K562 (cell line): Measurements from ENCODE around the gene HPS4. TPM values are rescaled to one million over a fixed set of nuclear protein-coding genes. Genes with fewer than 3 reads are reported as not detected.

Experiments
- DNMT1 ChIP-seq: fragments of 450-650 bp; IDR thresholded peaks from 2 replicates; pipeline ENCODE4 v1.6.1; 2016; ENCODE audit warnings: antibody characterized with exemption, mild to moderate bottlenecking
- DPF2 ChIP-seq: fragments of 450-650 bp; IDR thresholded peaks from 2 replicates; pipeline ENCODE4 v1.6.1; 2016
- HDAC1 ChIP-seq, 2 experiments: fragments of 450-650 bp; IDR thresholded peaks; 2 replicates each; pipeline ENCODE4 v1.6.1; 2016 to 2017; ENCODE audit warnings: inconsistent platforms in 1 of 2, mild to moderate bottlenecking in 1 of 2, moderate library complexity in 1 of 2
- KLF6 ChIP-seq: fragments of 250-450 bp; sonication (Bioruptor Pico); IDR thresholded peaks from 2 replicates; pipeline ENCODE4 v1.4.0; 2020; ENCODE audit warnings: mild to moderate bottlenecking, moderate library complexity, borderline replicate concordance
- MYC ChIP-seq, 2 experiments: fragments of 250-450 bp in 1 of 2; sonication (Bioruptor Pico) in 1 of 2; IDR thresholded peaks; 2 replicates each; pipeline versions ENCODE4 v1.5.1 to v1.6.1; 2012 to 2021; ENCODE audit warnings: low read depth in 2 of 2, borderline replicate concordance in 1 of 2, improper control_type of control experiment in 1 of 2, low read length in 1 of 2, mild to moderate bottlenecking in 1 of 2, moderate library complexity in 1 of 2
- RBFOX2 ChIP-seq: fragments of 200-400 bp; formaldehyde crosslinking; IDR thresholded peaks from 2 replicates; pipeline ENCODE4 v1.6.1; 2017; ENCODE audit warnings: low read depth, mild to moderate bottlenecking, low read length, moderate library complexity
- SIN3A ChIP-seq, 2 experiments: fragments of 150-350 bp in 1 of 2; IDR thresholded peaks; 2 replicates each; pipeline ENCODE4 v1.6.1; 2011 to 2016; ENCODE audit warnings: borderline replicate concordance in 2 of 2, low read depth in 2 of 2, low read length in 2 of 2, mild to moderate bottlenecking in 2 of 2, moderate library complexity in 2 of 2; ENCODE audit not compliant: control insufficient read depth in 1 of 2
- SPI1 ChIP-seq: IDR thresholded peaks from 2 replicates; pipeline ENCODE4 v1.6.1; 2011; ENCODE audit warnings: low read depth, low read length, control low read depth, borderline replicate concordance
- ZNF431 ChIP-seq: sonication (generic); formaldehyde crosslinking; IDR thresholded peaks from 2 replicates; pipeline ENCODE4 v1.8.0; 2022; ENCODE audit warnings: mild to moderate bottlenecking, missing genetic modification reagents
- polyA plus RNA-seq, 8 experiments: library from polyadenylated mRNA; depleted of rRNA in 4 of 8; stranded (reverse) in 5 of 8; unstranded in 3 of 8; fragments of >200 nt; fragmentation: Nextera tagmentation in 2 of 8; fragmentation: Illumina TruSeq in 1 of 8; extraction: Ambion mirVana in 2 of 8; extraction: Trizol in 1 of 8; gene quantifications; 2 replicates each; pipeline versions ENCODE4 v1.2.1 to v1.2.3, GENCODE V29; 2011 to 2014; ENCODE audit warnings: inconsistent platforms in 1 of 8, missing spikeins in 1 of 8
- total RNA-seq, 7 experiments: library from RNA; depleted of rRNA in 6 of 7; stranded (reverse); fragments of >200 nt in 6 of 7; fragmentation: Illumina TruSeq in 2 of 7; extraction: Trizol in 2 of 7; gene quantifications; 2 replicates each; pipeline versions ENCODE4 v1.2.1 to v1.2.3, GENCODE V29; 2011 to 2021; ENCODE audit warnings: low replicate concordance in 1 of 7
- TF ChIP-seq, protein P1 (sequence below): fragments of 250-450 bp; sonication (Bioruptor Pico); IDR thresholded peaks from 2 replicates; pipeline ENCODE4 v1.8.0; 2022; ENCODE audit warnings: moderate library complexity, mild to moderate bottlenecking, inconsistent platforms
- TF ChIP-seq, protein P2 (sequence below): sonication (generic); formaldehyde crosslinking; IDR thresholded peaks from 2 replicates; pipeline ENCODE4 v1.9.0; 2022; ENCODE audit warnings: mild to moderate bottlenecking, missing genetic modification reagents
- TF ChIP-seq, protein P3 (sequence below): fragments of 450-650 bp; formaldehyde crosslinking; IDR thresholded peaks from 2 replicates; pipeline ENCODE4 v1.4.0; 2022; ENCODE audit warnings: missing genetic modification characterization
- TF ChIP-seq, protein P4 (sequence below), 2 experiments: fragments of 150-350 bp in 1 of 2; IDR thresholded peaks; 2 replicates each; pipeline ENCODE4 v1.6.1; 2012 to 2016; ENCODE audit warnings: low read depth in 2 of 2, low read length in 2 of 2, mild to moderate bottlenecking in 1 of 2, moderate library complexity in 1 of 2
- TF ChIP-seq, protein P5 (sequence below): IDR thresholded peaks from 3 replicates; pipeline ENCODE4 v1.6.1; 2011; ENCODE audit warnings: borderline replicate concordance, mild to moderate bottlenecking, moderate library complexity; ENCODE audit not compliant: insufficient read length; ENCODE audit errors: extremely low read depth
- TF ChIP-seq, protein P6 (sequence below): sonication (generic); formaldehyde crosslinking; IDR thresholded peaks from 2 replicates; pipeline ENCODE4 v1.8.0; 2022; ENCODE audit warnings: mild to moderate bottlenecking, missing genetic modification reagents

The HPS4 gene
- total and polyA plus RNA-seq, 9 of the 15 experiments (the other 6 are each of a cell fraction or from before 2014, with no cell fraction given), result 12.8 to 29.2 (median 25.3) TPM

DNA sequence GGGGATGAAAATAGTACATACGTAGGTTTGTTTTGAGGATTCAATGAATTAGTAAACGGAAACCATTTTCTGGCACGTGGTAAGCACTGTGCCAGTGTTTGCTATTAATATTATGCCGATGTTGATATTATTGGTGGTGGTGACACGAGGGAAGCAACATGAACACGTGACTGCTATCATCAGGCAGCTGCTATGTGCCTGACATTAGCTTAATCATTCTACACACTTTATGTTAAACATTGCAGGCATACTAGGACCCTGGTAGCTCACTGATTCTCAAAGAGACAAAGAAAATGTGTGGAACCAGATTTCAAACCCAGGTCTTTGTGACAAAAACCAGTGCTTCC, 750 bp upstream of the HPS4 start (continued):
- TF ChIP-seq, protein P1, sequence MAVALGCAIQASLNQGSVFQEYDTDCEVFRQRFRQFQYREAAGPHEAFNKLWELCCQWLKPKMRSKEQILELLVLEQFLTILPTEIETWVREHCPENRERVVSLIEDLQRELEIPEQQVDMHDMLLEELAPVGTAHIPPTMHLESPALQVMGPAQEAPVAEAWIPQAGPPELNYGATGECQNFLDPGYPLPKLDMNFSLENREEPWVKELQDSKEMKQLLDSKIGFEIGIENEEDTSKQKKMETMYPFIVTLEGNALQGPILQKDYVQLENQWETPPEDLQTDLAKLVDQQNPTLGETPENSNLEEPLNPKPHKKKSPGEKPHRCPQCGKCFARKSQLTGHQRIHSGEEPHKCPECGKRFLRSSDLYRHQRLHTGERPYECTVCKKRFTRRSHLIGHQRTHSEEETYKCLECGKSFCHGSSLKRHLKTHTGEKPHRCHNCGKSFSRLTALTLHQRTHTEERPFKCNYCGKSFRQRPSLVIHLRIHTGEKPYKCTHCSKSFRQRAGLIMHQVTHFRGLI (CRISPR knock-in tag), result no peak
- 0 out of 2 replicates have a peak, but pooled peaks have one; percentile 6 for TF ChIP-seq DPF2
- TF ChIP-seq, protein P2, sequence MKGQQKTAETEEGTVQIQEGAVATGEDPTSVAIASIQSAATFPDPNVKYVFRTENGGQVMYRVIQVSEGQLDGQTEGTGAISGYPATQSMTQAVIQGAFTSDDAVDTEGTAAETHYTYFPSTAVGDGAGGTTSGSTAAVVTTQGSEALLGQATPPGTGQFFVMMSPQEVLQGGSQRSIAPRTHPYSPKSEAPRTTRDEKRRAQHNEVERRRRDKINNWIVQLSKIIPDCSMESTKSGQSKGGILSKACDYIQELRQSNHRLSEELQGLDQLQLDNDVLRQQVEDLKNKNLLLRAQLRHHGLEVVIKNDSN (CRISPR knock-in tag), result peak; percentile 80
- no peak for TF ChIP-seq DNMT1
- no peak for TF ChIP-seq MYC (IDR thresholded peaks at IDR 0.05; ENCODE audit: low read depth, low read length)
- peak; percentile 52; the same call in 1 of the 2 replicates for TF ChIP-seq MYC (CRISPR knock-in tag; IDR thresholded peaks at IDR 0.05; ENCODE audit: borderline replicate concordance, low read depth)
- TF ChIP-seq, protein P3, sequence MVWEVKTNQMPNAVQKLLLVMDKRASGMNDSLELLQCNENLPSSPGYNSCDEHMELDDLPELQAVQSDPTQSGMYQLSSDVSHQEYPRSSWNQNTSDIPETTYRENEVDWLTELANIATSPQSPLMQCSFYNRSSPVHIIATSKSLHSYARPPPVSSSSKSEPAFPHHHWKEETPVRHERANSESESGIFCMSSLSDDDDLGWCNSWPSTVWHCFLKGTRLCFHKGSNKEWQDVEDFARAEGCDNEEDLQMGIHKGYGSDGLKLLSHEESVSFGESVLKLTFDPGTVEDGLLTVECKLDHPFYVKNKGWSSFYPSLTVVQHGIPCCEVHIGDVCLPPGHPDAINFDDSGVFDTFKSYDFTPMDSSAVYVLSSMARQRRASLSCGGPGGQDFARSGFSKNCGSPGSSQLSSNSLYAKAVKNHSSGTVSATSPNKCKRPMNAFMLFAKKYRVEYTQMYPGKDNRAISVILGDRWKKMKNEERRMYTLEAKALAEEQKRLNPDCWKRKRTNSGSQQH (CRISPR knock-in tag), result no peak
- no peak for TF ChIP-seq RBFOX2
- TF ChIP-seq, protein P4, sequence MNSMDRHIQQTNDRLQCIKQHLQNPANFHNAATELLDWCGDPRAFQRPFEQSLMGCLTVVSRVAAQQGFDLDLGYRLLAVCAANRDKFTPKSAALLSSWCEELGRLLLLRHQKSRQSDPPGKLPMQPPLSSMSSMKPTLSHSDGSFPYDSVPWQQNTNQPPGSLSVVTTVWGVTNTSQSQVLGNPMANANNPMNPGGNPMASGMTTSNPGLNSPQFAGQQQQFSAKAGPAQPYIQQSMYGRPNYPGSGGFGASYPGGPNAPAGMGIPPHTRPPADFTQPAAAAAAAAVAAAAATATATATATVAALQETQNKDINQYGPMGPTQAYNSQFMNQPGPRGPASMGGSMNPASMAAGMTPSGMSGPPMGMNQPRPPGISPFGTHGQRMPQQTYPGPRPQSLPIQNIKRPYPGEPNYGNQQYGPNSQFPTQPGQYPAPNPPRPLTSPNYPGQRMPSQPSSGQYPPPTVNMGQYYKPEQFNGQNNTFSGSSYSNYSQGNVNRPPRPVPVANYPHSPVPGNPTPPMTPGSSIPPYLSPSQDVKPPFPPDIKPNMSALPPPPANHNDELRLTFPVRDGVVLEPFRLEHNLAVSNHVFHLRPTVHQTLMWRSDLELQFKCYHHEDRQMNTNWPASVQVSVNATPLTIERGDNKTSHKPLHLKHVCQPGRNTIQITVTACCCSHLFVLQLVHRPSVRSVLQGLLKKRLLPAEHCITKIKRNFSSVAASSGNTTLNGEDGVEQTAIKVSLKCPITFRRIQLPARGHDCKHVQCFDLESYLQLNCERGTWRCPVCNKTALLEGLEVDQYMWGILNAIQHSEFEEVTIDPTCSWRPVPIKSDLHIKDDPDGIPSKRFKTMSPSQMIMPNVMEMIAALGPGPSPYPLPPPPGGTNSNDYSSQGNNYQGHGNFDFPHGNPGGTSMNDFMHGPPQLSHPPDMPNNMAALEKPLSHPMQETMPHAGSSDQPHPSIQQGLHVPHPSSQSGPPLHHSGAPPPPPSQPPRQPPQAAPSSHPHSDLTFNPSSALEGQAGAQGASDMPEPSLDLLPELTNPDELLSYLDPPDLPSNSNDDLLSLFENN (IDR thresholded peaks at IDR 0.05; ENCODE audit: low read depth in 2 of 2, low read length in 2 of 2), result no peak
- TF ChIP-seq SPI1, result no peak
- no peak for TF ChIP-seq ZNF431
- TF ChIP-seq HDAC1 (IDR thresholded peaks at IDR 0.05), result peak in 1 of 2 experiments; percentile 79; a peak in 1 of 4 replicates
- TF ChIP-seq SIN3A (IDR thresholded peaks at IDR 0.05; ENCODE audit: borderline replicate concordance in 2 of 2, control insufficient read depth in 1 of 2, low read depth in 2 of 2, low read length in 2 of 2), result 0 out of 4 replicates have a peak, but pooled peaks of 1 of the 2 experiments have one; percentile 34
- TF ChIP-seq, protein P5, sequence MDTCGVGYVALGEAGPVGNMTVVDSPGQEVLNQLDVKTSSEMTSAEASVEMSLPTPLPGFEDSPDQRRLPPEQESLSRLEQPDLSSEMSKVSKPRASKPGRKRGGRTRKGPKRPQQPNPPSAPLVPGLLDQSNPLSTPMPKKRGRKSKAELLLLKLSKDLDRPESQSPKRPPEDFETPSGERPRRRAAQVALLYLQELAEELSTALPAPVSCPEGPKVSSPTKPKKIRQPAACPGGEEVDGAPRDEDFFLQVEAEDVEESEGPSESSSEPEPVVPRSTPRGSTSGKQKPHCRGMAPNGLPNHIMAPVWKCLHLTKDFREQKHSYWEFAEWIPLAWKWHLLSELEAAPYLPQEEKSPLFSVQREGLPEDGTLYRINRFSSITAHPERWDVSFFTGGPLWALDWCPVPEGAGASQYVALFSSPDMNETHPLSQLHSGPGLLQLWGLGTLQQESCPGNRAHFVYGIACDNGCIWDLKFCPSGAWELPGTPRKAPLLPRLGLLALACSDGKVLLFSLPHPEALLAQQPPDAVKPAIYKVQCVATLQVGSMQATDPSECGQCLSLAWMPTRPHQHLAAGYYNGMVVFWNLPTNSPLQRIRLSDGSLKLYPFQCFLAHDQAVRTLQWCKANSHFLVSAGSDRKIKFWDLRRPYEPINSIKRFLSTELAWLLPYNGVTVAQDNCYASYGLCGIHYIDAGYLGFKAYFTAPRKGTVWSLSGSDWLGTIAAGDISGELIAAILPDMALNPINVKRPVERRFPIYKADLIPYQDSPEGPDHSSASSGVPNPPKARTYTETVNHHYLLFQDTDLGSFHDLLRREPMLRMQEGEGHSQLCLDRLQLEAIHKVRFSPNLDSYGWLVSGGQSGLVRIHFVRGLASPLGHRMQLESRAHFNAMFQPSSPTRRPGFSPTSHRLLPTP, result no peak
- TF ChIP-seq, protein P6, sequence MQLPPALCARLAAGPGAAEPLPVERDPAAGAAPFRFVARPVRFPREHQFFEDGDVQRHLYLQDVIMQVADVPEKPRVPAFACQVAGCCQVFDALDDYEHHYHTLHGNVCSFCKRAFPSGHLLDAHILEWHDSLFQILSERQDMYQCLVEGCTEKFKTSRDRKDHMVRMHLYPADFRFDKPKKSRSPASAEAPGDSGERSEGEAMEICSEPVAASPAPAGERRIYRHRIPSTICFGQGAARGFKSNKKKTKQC (CRISPR knock-in tag), result no peak
- TF ChIP-seq KLF6 (CRISPR knock-in tag), result no peak
